H9 (cell line): ENCODE measurements around the gene AMMECR1L. TPM values are rescaled to one million over a fixed set of nuclear protein-coding genes. Genes with fewer than 3 reads are reported as not detected.

Experiments
- DNase-seq: peaks from one replicate; pipeline ENCODE4 v3.0.0-alpha.2; 2017
- H2AFZ ChIP-seq: one replicate; pipeline ENCODE4 v1.6.1; 2013; ENCODE audit warnings: mild to moderate bottlenecking, low read length, control low read depth, moderate library complexity
- H2AK5ac ChIP-seq: 2 replicates; pipeline ENCODE4 v1.6.1; 2013; ENCODE audit warnings: low read length, control low read depth, mixed read lengths; ENCODE audit not compliant: insufficient read length
- H2BK120ac ChIP-seq: one replicate; pipeline ENCODE4 v1.6.1; 2013; ENCODE audit warnings: low read depth, mild to moderate bottlenecking, low read length, control low read depth, inconsistent platforms; ENCODE audit not compliant: poor library complexity, severe bottlenecking
- H2BK12ac ChIP-seq: 2 replicates; pipeline ENCODE4 v1.6.1; 2013; ENCODE audit warnings: low read length, control low read depth, mixed read lengths, low read depth; ENCODE audit not compliant: insufficient read length
- H2BK15ac ChIP-seq: 2 replicates; pipeline ENCODE4 v1.6.1; 2013; ENCODE audit warnings: low read depth, low read length, control low read depth
- H2BK20ac ChIP-seq: one replicate; pipeline ENCODE4 v1.6.1; 2013; ENCODE audit warnings: low read depth, mild to moderate bottlenecking, low read length, control low read depth, inconsistent platforms; ENCODE audit not compliant: poor library complexity, severe bottlenecking
- H2BK5ac ChIP-seq: 2 replicates; pipeline ENCODE4 v1.6.1; 2013; ENCODE audit warnings: low read length, control low read depth, mixed read lengths; ENCODE audit not compliant: insufficient read length
- H3K14ac ChIP-seq: 2 replicates; pipeline ENCODE4 v1.6.1; 2013; ENCODE audit warnings: low read length, control low read depth; ENCODE audit not compliant: insufficient read depth
- H3K18ac ChIP-seq: 2 replicates; pipeline ENCODE4 v1.6.1; 2013; ENCODE audit warnings: low read depth, mild to moderate bottlenecking, mixed read lengths, low read length, control low read depth; ENCODE audit not compliant: insufficient read length
- H3K23ac ChIP-seq: 2 replicates; pipeline ENCODE4 v1.6.1; 2013; ENCODE audit warnings: low read length, control low read depth, mixed read lengths, low read depth; ENCODE audit not compliant: insufficient read length
- H3K23me2 ChIP-seq: 2 replicates; pipeline ENCODE4 v1.6.1; 2013; ENCODE audit warnings: low read depth, mild to moderate bottlenecking, mixed read lengths, low read length, control low read depth; ENCODE audit not compliant: insufficient read length, poor library complexity, severe bottlenecking
- H3K27ac ChIP-seq: 2 replicates; pipeline ENCODE4 v1.5.1; 2013; ENCODE audit warnings: low read length, control low read depth, mixed read lengths, low read depth; ENCODE audit not compliant: insufficient read length
- H3K27me3 ChIP-seq: 2 replicates; pipeline ENCODE4 v1.6.1; 2013; ENCODE audit warnings: low read length, control low read depth, inconsistent platforms; ENCODE audit not compliant: insufficient read depth
- H3K4ac ChIP-seq: 2 replicates; pipeline ENCODE4 v1.6.1; 2013; ENCODE audit warnings: low read depth, mild to moderate bottlenecking, control low read depth, inconsistent platforms, low read length, moderate library complexity
- H3K4me1 ChIP-seq: 2 replicates; pipeline ENCODE4 v1.6.1; 2013; ENCODE audit warnings: low read length, control low read depth, inconsistent platforms; ENCODE audit not compliant: insufficient read depth
- H3K4me2 ChIP-seq: 2 replicates; pipeline ENCODE4 v1.6.1; 2013; ENCODE audit warnings: low read length, control low read depth, mixed read lengths; ENCODE audit not compliant: insufficient read length, insufficient read depth
- H3K56ac ChIP-seq: 2 replicates; pipeline ENCODE4 v1.6.1; 2013; ENCODE audit warnings: low read depth, mild to moderate bottlenecking, mixed read lengths, low read length, control low read depth; ENCODE audit not compliant: insufficient read length
- H3K79me1 ChIP-seq: 2 replicates; pipeline ENCODE4 v1.6.1; 2013; ENCODE audit warnings: low read depth, mild to moderate bottlenecking, moderate library complexity, low read length, control low read depth, inconsistent platforms; ENCODE audit not compliant: insufficient read depth, poor library complexity, severe bottlenecking
- H3K79me2 ChIP-seq: 2 replicates; pipeline ENCODE4 v1.6.1; 2013; ENCODE audit warnings: low read length, control low read depth, inconsistent platforms; ENCODE audit not compliant: insufficient read depth
- H3K9ac ChIP-seq: 2 replicates; pipeline ENCODE4 v1.6.1; 2013; ENCODE audit warnings: low read length, control low read depth, mixed read lengths; ENCODE audit not compliant: insufficient read length; ENCODE audit errors: extremely low read depth
- H3K9me3 ChIP-seq: one replicate; pipeline ENCODE4 v1.6.1; 2013; ENCODE audit warnings: low read depth, low read length, inconsistent platforms; ENCODE audit not compliant: control insufficient read depth
- H3T11ph ChIP-seq: one replicate; pipeline ENCODE4 v1.6.1; 2013; ENCODE audit warnings: mild to moderate bottlenecking, low read length, control low read depth, inconsistent platforms
- H4K20me1 ChIP-seq: one replicate; pipeline ENCODE4 v1.6.1; 2013; ENCODE audit not compliant: control insufficient read depth, insufficient read length, insufficient read depth
- H4K5ac ChIP-seq: 2 replicates; pipeline ENCODE4 v1.6.1; 2013; ENCODE audit warnings: low read depth, mild to moderate bottlenecking, mixed read lengths, low read length, control low read depth; ENCODE audit not compliant: insufficient read length
- H4K8ac ChIP-seq: replicated peaks from 2 replicates; pipeline ENCODE4 v1.6.1; 2013; ENCODE audit warnings: low read length, control low read depth, mixed read lengths, low read depth; ENCODE audit not compliant: insufficient read length
- H4K91ac ChIP-seq: 2 replicates; pipeline ENCODE4 v1.6.1; 2013; ENCODE audit warnings: low read depth, mild to moderate bottlenecking, moderate library complexity, mixed read lengths, low read length, control low read depth; ENCODE audit not compliant: insufficient read length
- H3K27ac Mint-ChIP-seq, 3 experiments: 2 replicates in 2 of 3; 3 replicates in 1 of 3; pipeline ENCODE4 v1.8.0; 2020 to 2021; ENCODE audit warnings: mixed read lengths in 3 of 3, mild to moderate bottlenecking in 1 of 3, moderate library complexity in 1 of 3
- H3K27me3 Mint-ChIP-seq: 2 replicates; pipeline ENCODE4 v1.8.0; 2021; ENCODE audit warnings: low read depth, mild to moderate bottlenecking, moderate library complexity, mixed read lengths
- H3K36me3 Mint-ChIP-seq, 3 experiments: 2 replicates in 2 of 3; 3 replicates in 1 of 3; pipeline ENCODE4 v1.8.0; 2020 to 2021; ENCODE audit warnings: low read depth in 3 of 3, mixed read lengths in 3 of 3; ENCODE audit not compliant: insufficient read depth in 1 of 3
- H3K4me1 Mint-ChIP-seq, 2 experiments: 2 replicates each; pipeline ENCODE4 v1.8.0; 2020; ENCODE audit warnings: mixed read lengths in 2 of 2
- H3K4me3 Mint-ChIP-seq, 2 experiments: 2 replicates in 1 of 2; 3 replicates in 1 of 2; pipeline ENCODE4 v1.8.0; 2020 to 2021; ENCODE audit warnings: mild to moderate bottlenecking in 2 of 2, mixed read lengths in 2 of 2, moderate library complexity in 1 of 2
- H3K9me3 Mint-ChIP-seq, 2 experiments: 2 replicates in 1 of 2; 3 replicates in 1 of 2; pipeline ENCODE4 v1.8.0; 2020; ENCODE audit warnings: mild to moderate bottlenecking in 2 of 2, mixed read lengths in 2 of 2, moderate library complexity in 1 of 2
- CTCF ChIP-seq: fragments of 200-600 bp; sonication (generic); conservative IDR thresholded peaks from 3 replicates; pipeline ENCODE4 v1.8.0; 2021; ENCODE audit warnings: antibody characterized with exemption, mild to moderate bottlenecking
- WGBS: extraction: QIAGEN DNeasy Blood & Tissue Kit; methylation state at CpG from one replicate; pipeline ENCODE4 v1.1.7; 2013; ENCODE audit warnings: missing lambda C conversion rate, low lambda C conversion rate, mixed read lengths; ENCODE audit not compliant: insufficient read length; ENCODE audit errors: extremely low coverage; 5-methylcytosine and 5-hydroxymethylcytosine counted together
- total RNA-seq: library from RNA; stranded (reverse); gene quantifications from 2 replicates; pipeline ENCODE4 v1.2.1, GENCODE V29; 2021

Gene AMMECR1L
- total RNA-seq, 1 experiment from 2014 or later = 20.0 TPM

- H3K27ac ChIP-seq = no peak overlapping the region
- H3K4me2 ChIP-seq = no peak overlapping the region
- Mint-ChIP-seq H3K4me1 (peaks cover 15 to 26% of the 10 kb centered on the region in 2 experiments), H3K36me3 (peaks cover 0 to 7% (median 2%) of the 10 kb centered on the region in 3 experiments; a peak in 4 of 7 replicates), H3K27ac (peak overlapping the region in 2 of 3 experiments; percentile 17 to 68; a peak in 3 of 7 replicates), H3K4me3 (no peak overlapping the region), H3K9me3 (peaks cover 2 to 3% of the 10 kb centered on the region in 2 experiments; a peak in 3 of 5 replicates), H3K27me3 (no peaks in the 10 kb centered on the region)
- no peaks in the 10 kb centered on the region for H4K20me1 ChIP-seq
- H2BK15ac ChIP-seq = no peak overlapping the region
- no peak overlapping the region for H2BK120ac ChIP-seq
- H3K56ac ChIP-seq = no peak overlapping the region
- no peaks in the 10 kb centered on the region for H3K9me3 ChIP-seq
- no peaks in the 10 kb centered on the region for H3K79me1 ChIP-seq
- H2BK5ac ChIP-seq = no peak overlapping the region
- H2AFZ ChIP-seq = no peak overlapping the region
- H3K27me3 ChIP-seq = no peaks in the 10 kb centered on the region
- H4K91ac ChIP-seq = no peak overlapping the region
- no peak overlapping the region for H2AK5ac ChIP-seq
- no peak overlapping the region for H4K8ac ChIP-seq
- H3K23ac ChIP-seq = no peak overlapping the region
- no peak overlapping the region for H3K18ac ChIP-seq
- no peaks in the 10 kb centered on the region for H3K23me2 ChIP-seq
- DNase-seq = peak; percentile 33
- no peak overlapping the region for H3K4ac ChIP-seq
- H3K4me1 ChIP-seq = no peaks in the 10 kb centered on the region
- H2BK12ac ChIP-seq = no peak overlapping the region
- H2BK20ac ChIP-seq = no peak overlapping the region
- H3K14ac ChIP-seq = peak overlapping the region; percentile 28; the same call in 1 of the 2 replicates
- no peak overlapping the region for H4K5ac ChIP-seq
- no peak overlapping the region for H3T11ph ChIP-seq
- no peak for TF ChIP-seq CTCF
- H3K79me2 ChIP-seq = no peaks in the 10 kb centered on the region
- no CpG with 5 or more reads among the region's 14 CpGs for WGBS
- no peak overlapping the region for H3K9ac ChIP-seq
Observed at GRCh38 chr2:127893033-127893432, 7.3 kb upstream of the AMMECR1L start.
